B cell (primary cell): ENCODE data around the gene PTPMT1. TPM values are rescaled to one million over a fixed set of nuclear protein-coding genes. Genes with fewer than 3 reads are reported as not detected.
A peak's percentile ranks its signal among the peaks of the same experiment; 100 is the strongest.

Source experiments
- ATAC-seq: fragments of 200-7000 bp; cut with Tn5 transposase; one replicate; pipeline ENCODE4 v1.10.0; 2021; ENCODE audit warnings: low read depth, mild to moderate bottlenecking, moderate number of reproducible peaks, moderate library complexity
- CTCF ChIA-PET: fragments of 350-600 bp; sonication (Branson Sonifier 250); formaldehyde crosslinking; loops from one replicate; lab custom pipeline; 2021; ENCODE audit warnings: antibody characterized with exemption, inconsistent platforms; lab: Charles Lee
- POLR2A ChIA-PET: fragments of 350-600 bp; sonication (Branson Sonifier 250); formaldehyde crosslinking; loops from one replicate; lab custom pipeline; 2021; ENCODE audit warnings: antibody characterized with exemption; lab: Charles Lee
- DNase-seq: peaks from one replicate; pipeline ENCODE4 v3.0.0; 2013
- H2AFZ ChIP-seq: 2 replicates; pipeline ENCODE4 v1.6.1; 2012; ENCODE audit warnings: mild to moderate bottlenecking, low read depth, low read length; ENCODE audit not compliant: insufficient read depth, poor library complexity, severe bottlenecking
- H3K27ac ChIP-seq, 2 donors: 1 replicate in 1 of 2; 2 replicates in 1 of 2; pipeline ENCODE4 v1.5.1; 2012 to 2013; ENCODE audit warnings: low read length in 2 of 2, mild to moderate bottlenecking in 2 of 2, moderate library complexity in 1 of 2
- H3K27me3 ChIP-seq, 4 experiments: fragments of 200-600 bp in 1 of 4; sonication (generic) in 1 of 4; replicated peaks in 1 of 4; 1 replicate in 2 of 4; 2 replicates in 2 of 4; pipeline versions ENCODE4 v1.6.1 to v1.7.0; 2013 to 2016; ENCODE audit warnings: low read length in 3 of 4, mild to moderate bottlenecking in 2 of 4, mixed read lengths in 1 of 4, moderate library complexity in 1 of 4; ENCODE audit not compliant: insufficient read depth in 4 of 4, control insufficient read depth in 3 of 4; ENCODE audit errors: control extremely low read depth in 1 of 4
- H3K36me3 ChIP-seq, 2 experiments: replicated peaks in 1 of 2; 1 replicate in 1 of 2; 2 replicates in 1 of 2; pipeline versions ENCODE4 v1.6.1 to v1.7.1; 2013; ENCODE audit warnings: low read length in 1 of 2; ENCODE audit not compliant: insufficient read depth in 2 of 2, control insufficient read depth in 1 of 2; ENCODE audit errors: control extremely low read depth in 1 of 2, extremely low read depth in 1 of 2
- H3K4me1 ChIP-seq, 2 donors: fragments of 200-600 bp in 1 of 2; sonication (generic) in 1 of 2; 1 replicate in 1 of 2; 2 replicates in 1 of 2; pipeline versions ENCODE4 v1.5.1 to v1.6.1; 2013 to 2017; ENCODE audit warnings: low read length in 2 of 2; ENCODE audit not compliant: control insufficient read depth in 2 of 2, insufficient read depth in 2 of 2
- H3K4me2 ChIP-seq: replicated peaks from 2 replicates; pipeline ENCODE3; 2012; ENCODE audit warnings: mild to moderate bottlenecking, low read depth, low read length; ENCODE audit not compliant: poor library complexity, severe bottlenecking
- H3K4me3 ChIP-seq, 5 experiments: fragments of 200-600 bp in 1 of 5; sonication (generic) in 1 of 5; 1 replicate in 3 of 5; 2 replicates in 2 of 5; pipeline versions ENCODE4 v1.5.1 to v1.7.0; 2011 to 2016; ENCODE audit warnings: low read length in 4 of 5, mild to moderate bottlenecking in 4 of 5, low read depth in 2 of 5, control low read depth in 1 of 5, moderate library complexity in 1 of 5; ENCODE audit not compliant: insufficient read depth in 1 of 5; ENCODE audit errors: control extremely low read depth in 1 of 5, extremely low read depth in 1 of 5
- H3K79me2 ChIP-seq: fragments of 200-600 bp; sonication (generic); one replicate; pipeline ENCODE4 v1.6.0; 2016; ENCODE audit warnings: low read length; ENCODE audit not compliant: control insufficient read depth, insufficient read depth
- H3K9ac ChIP-seq: fragments of 200-600 bp; sonication (generic); 2 replicates; pipeline ENCODE4 v1.6.1; 2017; ENCODE audit warnings: mild to moderate bottlenecking, low read length, moderate library complexity
- H3K9me3 ChIP-seq, 3 donors: one replicate each; pipeline versions ENCODE4 v1.6.1 to v1.7.1; 2013; ENCODE audit warnings: low read length in 2 of 3; ENCODE audit not compliant: control insufficient read depth in 2 of 3, insufficient read depth in 1 of 3; ENCODE audit errors: control extremely low read depth in 1 of 3
- H4K20me1 ChIP-seq: 2 replicates; pipeline ENCODE4 v1.6.0; 2012; ENCODE audit warnings: mild to moderate bottlenecking, low read length; ENCODE audit not compliant: insufficient read depth, control insufficient read depth, poor library complexity, severe bottlenecking
- H3K27ac Mint-ChIP-seq: one replicate; pipeline ENCODE4 v1.8.0; 2021; ENCODE audit warnings: mixed read lengths
- H3K27me3 Mint-ChIP-seq: one replicate; pipeline ENCODE4 v1.8.0; 2021; ENCODE audit warnings: mixed read lengths
- H3K4me1 Mint-ChIP-seq: one replicate; pipeline ENCODE4 v1.8.0; 2021; ENCODE audit warnings: mixed read lengths
- H3K4me3 Mint-ChIP-seq: one replicate; pipeline ENCODE4 v1.8.0; 2021; ENCODE audit warnings: mixed read lengths
- H3K9me3 Mint-ChIP-seq: one replicate; pipeline ENCODE4 v1.8.0; 2022; ENCODE audit warnings: mixed read lengths; ENCODE audit not compliant: insufficient read depth
- EZH2 ChIP-seq: IDR thresholded peaks from 2 replicates; pipeline ENCODE4 v1.6.1; 2012; ENCODE audit warnings: borderline replicate concordance, low read depth, mild to moderate bottlenecking, moderate library complexity, low read length; ENCODE audit not compliant: insufficient read depth, poor library complexity, severe bottlenecking
- WGBS: methylation state at CpG from one replicate; pipeline ENCODE4 v1.1.5; 2013; ENCODE audit warnings: missing lambda C conversion rate; ENCODE audit not compliant: insufficient coverage; 5-methylcytosine and 5-hydroxymethylcytosine counted together
- intact Hi-C: fragments of 100-400 bp; cut with micrococcal nuclease; formaldehyde crosslinking; loops from one replicate; pipeline ENCODE4 v1.10.0; 2022
- polyA plus RNA-seq: library from polyadenylated mRNA; depleted of rRNA; stranded (reverse); fragments of >200 nt; gene quantifications from 2 replicates; pipeline ENCODE4 v1.2.3, GENCODE V29; 2012
- total RNA-seq, 2 donors: library from RNA; stranded (reverse); fragments of 120-200 nt in 1 of 2; gene quantifications; 1 replicate in 1 of 2; 2 replicates in 1 of 2; pipeline versions ENCODE4 v1.2.3 to v1.2.4, GENCODE V29; 2013 to 2022
- TF ChIP-seq, protein P1 (sequence below): fragments of 200-600 bp; IDR thresholded peaks from one replicate; pipeline ENCODE4 v1.8.0; 2022; ENCODE audit warnings: antibody characterized with exemption, mild to moderate bottlenecking

PTPMT1 gene
- total and polyA plus RNA-seq, 2 donors (not counting 1 experiment from before 2014, with no cell fraction given): 20.8 to 35.7 TPM

GRCh38 chr11:47573321-47573720 is 7.9 kb downstream of the PTPMT1 start:
- no peak for ATAC-seq
- Histone ChIP-seq H3K4me1 (peaks cover 13% of the 10 kb centered on the region in 2 donors), H3K79me2 (peaks cover 54% of the 10 kb centered on the region), H3K9ac (no peak overlapping the region), H3K36me3 (peaks cover 0 to 59% of the 10 kb centered on the region in 2 experiments), H3K9me3 (no peaks in the 10 kb centered on the region), H4K20me1 (peaks cover 7% of the 10 kb centered on the region), H3K27ac (no peak overlapping the region), H3K4me3 (no peak overlapping the region), H2AFZ (no peak overlapping the region), H3K4me2 (no peak overlapping the region), H3K27me3 (no peaks in the 10 kb centered on the region)
- no peaks in the 10 kb centered on the region for H3K9me3 Mint-ChIP-seq
- no peak overlapping the region for H3K27ac Mint-ChIP-seq
- WGBS: 94% methylated on average over 11 of the region's 11 CpGs
- peaks cover 18% of the 10 kb centered on the region for H3K4me1 Mint-ChIP-seq
- no peak for TF ChIP-seq EZH2
- TF ChIP-seq, protein P1, sequence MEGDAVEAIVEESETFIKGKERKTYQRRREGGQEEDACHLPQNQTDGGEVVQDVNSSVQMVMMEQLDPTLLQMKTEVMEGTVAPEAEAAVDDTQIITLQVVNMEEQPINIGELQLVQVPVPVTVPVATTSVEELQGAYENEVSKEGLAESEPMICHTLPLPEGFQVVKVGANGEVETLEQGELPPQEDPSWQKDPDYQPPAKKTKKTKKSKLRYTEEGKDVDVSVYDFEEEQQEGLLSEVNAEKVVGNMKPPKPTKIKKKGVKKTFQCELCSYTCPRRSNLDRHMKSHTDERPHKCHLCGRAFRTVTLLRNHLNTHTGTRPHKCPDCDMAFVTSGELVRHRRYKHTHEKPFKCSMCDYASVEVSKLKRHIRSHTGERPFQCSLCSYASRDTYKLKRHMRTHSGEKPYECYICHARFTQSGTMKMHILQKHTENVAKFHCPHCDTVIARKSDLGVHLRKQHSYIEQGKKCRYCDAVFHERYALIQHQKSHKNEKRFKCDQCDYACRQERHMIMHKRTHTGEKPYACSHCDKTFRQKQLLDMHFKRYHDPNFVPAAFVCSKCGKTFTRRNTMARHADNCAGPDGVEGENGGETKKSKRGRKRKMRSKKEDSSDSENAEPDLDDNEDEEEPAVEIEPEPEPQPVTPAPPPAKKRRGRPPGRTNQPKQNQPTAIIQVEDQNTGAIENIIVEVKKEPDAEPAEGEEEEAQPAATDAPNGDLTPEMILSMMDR: no peak
- intact Hi-C loops: no loop called here
- ChIA-PET POLR2A (no interaction called here), CTCF (no interaction called here)
- no peaks in the 10 kb centered on the region for H3K27me3 Mint-ChIP-seq
- no peak overlapping the region for H3K4me3 Mint-ChIP-seq
- DNase-seq: no peak

DNA sequence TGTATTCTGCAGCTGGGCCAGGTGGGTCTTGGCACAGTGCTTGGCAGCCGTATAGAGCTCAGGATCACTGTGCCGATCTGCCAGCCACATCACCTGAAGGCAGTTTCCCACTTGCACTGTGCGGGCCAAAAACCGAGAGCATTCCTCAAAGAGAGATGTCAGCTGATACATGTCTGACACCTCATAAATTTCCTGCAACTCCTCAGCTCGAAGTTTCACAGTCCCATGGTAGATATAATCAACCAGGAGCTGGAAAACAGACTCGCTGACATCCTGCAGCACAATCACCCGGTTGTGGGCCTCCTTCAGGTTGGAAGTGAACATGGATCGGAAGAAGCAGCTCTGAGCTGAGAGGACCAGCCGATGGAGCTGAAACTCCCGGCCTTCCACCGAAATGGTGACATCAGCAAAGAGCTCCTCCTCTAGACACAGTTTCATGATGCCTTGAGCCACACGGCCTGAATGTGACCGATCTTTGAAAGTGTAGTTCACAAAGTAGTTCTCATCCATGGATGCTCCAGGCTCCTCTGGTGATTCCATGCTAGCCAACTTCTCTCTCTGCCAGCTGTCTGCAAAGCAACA is 12.2 kb downstream of the PTPMT1 start:
- Histone ChIP-seq H3K9me3 (no peaks in the 10 kb centered on the region), H3K36me3 (peaks cover 0 to 52% of the 10 kb centered on the region in 2 experiments), H3K4me2 (peak overlapping the region; percentile 85), H3K27ac (no peak overlapping the region), H3K27me3 (no peaks in the 10 kb centered on the region), H3K9ac (peak overlapping the region; percentile 81), H3K4me3 (peak overlapping the region in 2 of 5 experiments; percentile 87 to 91), H4K20me1 (peaks cover 9% of the 10 kb centered on the region), H2AFZ (peak overlapping the region; percentile 90), H3K79me2 (peaks cover 62% of the 10 kb centered on the region), H3K4me1 (peaks cover 25 to 26% of the 10 kb centered on the region in 2 donors)
- POLR2A ChIA-PET: interaction anchor here (1.9 kb wide), 1 partner anchor 18 kb away, joined by 6 read pairs; no protein-coding TSS in a partner anchor
- peak overlapping the region; percentile 96 for H3K4me3 Mint-ChIP-seq
- no peaks in the 10 kb centered on the region for H3K9me3 Mint-ChIP-seq
- TF ChIP-seq EZH2: no peak
- TF ChIP-seq, protein P1: no peak
- peaks cover 36% of the 10 kb centered on the region for H3K4me1 Mint-ChIP-seq
- no peaks in the 10 kb centered on the region for H3K27me3 Mint-ChIP-seq
- peak overlapping the region; percentile 41 for H3K27ac Mint-ChIP-seq
- intact Hi-C loops: loop anchor here (1.0 to 5.0 kb wide), 4 partner anchors 13 to 310 kb away; partner anchors contain the start of genes FNBP4, MTCH2 and PTPMT1
- 92% methylated on average over 13 of the region's 13 CpGs for WGBS
- ATAC-seq (no peak), DNase-seq (no peak)
- CTCF ChIA-PET: interaction anchor here (0.5 to 2.2 kb wide), 4 partner anchors 12 to 287 kb away, joined by 3 to 7 read pairs (median 4); partner anchors contain the start of genes AGBL2 and PTPMT1
